HG03045 (cell line): ENCODE data around the gene ASXL3.

ENCODE experiments used
- ATAC-seq: cut with Tn5 transposase; IDR thresholded peaks from one replicate; pipeline ENCODE4 v1.9.1; 2021; ENCODE audit warnings: mild to moderate bottlenecking, moderate library complexity; ENCODE audit not compliant: unreplicated experiment

The ASXL3 gene

GRCh38 chr18:33712719-33713118 is 134.7 kb downstream of the ASXL3 start:
- no peak for ATAC-seq

- ATAC-seq: no peak
Measured at GRCh38 chr18:33716061-33716683, 138.2 kb downstream of the ASXL3 start.

GRCh38 chr18:33717339-33717738 is 139.3 kb downstream of the ASXL3 start:
- ATAC-seq: no peak

GRCh38 chr18:33720133-33720532 is 142.1 kb downstream of the ASXL3 start:
- no peak for ATAC-seq

GRCh38 chr18:33729556-33729955 is 151.5 kb downstream of the ASXL3 start:
- no peak for ATAC-seq

- no peak for ATAC-seq
Measured at GRCh38 chr18:33733376-33733775, 155.4 kb downstream of the ASXL3 start.

GRCh38 chr18:33735428-33735827 is 157.4 kb downstream of the ASXL3 start:
- no peak for ATAC-seq

GRCh38 chr18:33741760-33742159 is 163.7 kb downstream of the ASXL3 start:
- no peak for ATAC-seq

- ATAC-seq: no peak
Measured at GRCh38 chr18:33744032-33744697, 166.1 kb downstream of the ASXL3 start.

- no peak for ATAC-seq
Measured at GRCh38 chr18:33745151-33745795, 167.3 kb downstream of the ASXL3 start.

GRCh38 chr18:33745871-33746545 is 168.0 kb downstream of the ASXL3 start:
- no peak for ATAC-seq

GRCh38 chr18:33749834-33750233 is 171.8 kb downstream of the ASXL3 start:
- ATAC-seq: no peak

- ATAC-seq: no peak
Measured at GRCh38 chr18:33750366-33750765, 172.3 kb downstream of the ASXL3 start.

GRCh38 chr18:33751613-33752221 is 173.7 kb downstream of the ASXL3 start:
- no peak for ATAC-seq

- ATAC-seq: no peak
Measured at GRCh38 chr18:33755391-33755790, 177.4 kb downstream of the ASXL3 start.

GRCh38 chr18:33755931-33756560 is 178.0 kb downstream of the ASXL3 start:
- no peak for ATAC-seq

GRCh38 chr18:33757037-33757436 is 179.0 kb downstream of the ASXL3 start:
- ATAC-seq: no peak

- no peak for ATAC-seq
Measured at GRCh38 chr18:33761363-33761762, 183.3 kb downstream of the ASXL3 start.

- ATAC-seq: no peak
Measured at GRCh38 chr18:33781429-33781828, 203.4 kb downstream of the ASXL3 start.
